ENCODE results near the gene ARV1.
"Not testable (repeated sequence)": the region's sequence is repeated elsewhere in the genome, so short reads cannot be mapped to it uniquely, and the experiment has no call there.

Gene ARV1

GRCh38 chr1:230977761-230978490, 968 bp upstream of the ARV1 start:
- Histone ChIP-seq H3K9ac (no peak overlapping the region), H3K27ac (peak overlapping the region; percentile 30)
- TF ChIP-seq, protein P1, sequence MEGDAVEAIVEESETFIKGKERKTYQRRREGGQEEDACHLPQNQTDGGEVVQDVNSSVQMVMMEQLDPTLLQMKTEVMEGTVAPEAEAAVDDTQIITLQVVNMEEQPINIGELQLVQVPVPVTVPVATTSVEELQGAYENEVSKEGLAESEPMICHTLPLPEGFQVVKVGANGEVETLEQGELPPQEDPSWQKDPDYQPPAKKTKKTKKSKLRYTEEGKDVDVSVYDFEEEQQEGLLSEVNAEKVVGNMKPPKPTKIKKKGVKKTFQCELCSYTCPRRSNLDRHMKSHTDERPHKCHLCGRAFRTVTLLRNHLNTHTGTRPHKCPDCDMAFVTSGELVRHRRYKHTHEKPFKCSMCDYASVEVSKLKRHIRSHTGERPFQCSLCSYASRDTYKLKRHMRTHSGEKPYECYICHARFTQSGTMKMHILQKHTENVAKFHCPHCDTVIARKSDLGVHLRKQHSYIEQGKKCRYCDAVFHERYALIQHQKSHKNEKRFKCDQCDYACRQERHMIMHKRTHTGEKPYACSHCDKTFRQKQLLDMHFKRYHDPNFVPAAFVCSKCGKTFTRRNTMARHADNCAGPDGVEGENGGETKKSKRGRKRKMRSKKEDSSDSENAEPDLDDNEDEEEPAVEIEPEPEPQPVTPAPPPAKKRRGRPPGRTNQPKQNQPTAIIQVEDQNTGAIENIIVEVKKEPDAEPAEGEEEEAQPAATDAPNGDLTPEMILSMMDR (IDR thresholded peaks at IDR 0.05) = no peak

DNA sequence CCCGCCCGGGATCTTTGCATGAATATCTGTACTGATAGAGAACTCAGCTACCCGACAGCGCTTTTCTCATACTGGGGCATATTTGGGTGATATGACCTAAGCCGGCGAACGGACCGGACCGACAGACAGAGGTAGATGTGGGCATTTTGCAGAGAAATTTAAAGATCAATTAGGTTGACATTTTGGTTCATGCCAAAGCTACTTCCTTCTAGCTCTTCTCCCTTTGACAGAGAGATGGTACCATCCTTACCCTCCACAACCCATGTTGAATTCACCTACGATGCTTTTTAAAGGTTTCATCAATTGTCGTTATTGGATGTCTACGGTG, 459 bp downstream of the ARV1 start:
- Histone ChIP-seq H3K4me1 (peaks cover 8% of the 10 kb centered on the region), H3K36me3 (ENCODE audit: control insufficient read depth, insufficient read depth, low read length) (no peaks in the 10 kb centered on the region), H3K4me3 (ENCODE audit: low read depth, low read length) (peak overlapping the region; percentile 93), H3K4me2 (ENCODE audit: low read length) (peak overlapping the region; percentile 95), H3K27me3 (ENCODE audit: control insufficient read depth, insufficient read depth, low read length) (no peaks in the 10 kb centered on the region), H3K27ac (no peak overlapping the region), H2AFZ (peak overlapping the region; percentile 55), H3K79me2 (peaks cover 3% of the 10 kb centered on the region), H3K9me3 (ENCODE audit: control insufficient read depth, low read length) (no peaks in the 10 kb centered on the region), H3K9ac (no peak overlapping the region)
- TF ChIP-seq, protein P1 (IDR thresholded peaks at IDR 0.05) = no peak

More at GRCh38 chr1:230977761-230978490, 968 bp upstream of the ARV1 start:
- Histone ChIP-seq H3K4me2 (ENCODE audit: low read length) (peak overlapping the region; percentile 81), H3K36me3 (ENCODE audit: control insufficient read depth, insufficient read depth, low read length) (no peaks in the 10 kb centered on the region), H3K4me3 (ENCODE audit: low read depth, low read length) (peak overlapping the region; percentile 57), H2AFZ (peak overlapping the region; percentile 72), H3K79me2 (peaks cover 6% of the 10 kb centered on the region), H3K27me3 (ENCODE audit: control insufficient read depth, insufficient read depth, low read length) (no peaks in the 10 kb centered on the region), H3K4me1 (peaks cover 8% of the 10 kb centered on the region), H3K9me3 (ENCODE audit: control insufficient read depth, low read length) (no peaks in the 10 kb centered on the region)

DNA sequence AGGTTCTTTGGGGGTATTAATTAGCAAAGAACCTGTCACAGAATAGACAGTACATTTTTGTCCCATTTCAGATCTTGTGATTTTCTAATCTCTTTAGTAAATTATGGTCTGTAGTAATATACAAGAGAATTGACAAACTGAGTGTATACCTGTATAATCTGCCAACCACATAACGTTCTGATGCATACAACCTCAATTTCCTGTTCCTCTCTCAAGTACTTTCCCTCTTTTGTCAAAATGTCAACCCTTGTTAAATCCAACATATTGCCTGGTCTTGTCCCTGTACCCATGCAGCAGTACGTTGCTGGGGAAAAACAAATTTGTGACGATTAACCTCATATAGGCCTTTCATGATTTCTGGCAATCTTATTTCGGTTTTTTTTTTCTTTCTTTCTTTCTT, 1.1 kb downstream of the ARV1 start:
- TF ChIP-seq, protein P1 (IDR thresholded peaks at IDR 0.05) = no peak
- Histone ChIP-seq H3K4me3 (ENCODE audit: low read depth, low read length) (peak overlapping the region; percentile 93), H3K36me3 (ENCODE audit: control insufficient read depth, insufficient read depth, low read length) (no peaks in the 10 kb centered on the region), H3K9ac (no peak overlapping the region), H3K9me3 (ENCODE audit: control insufficient read depth, low read length) (no peaks in the 10 kb centered on the region), H3K4me2 (ENCODE audit: low read length) (peak overlapping the region; percentile 95), H3K27ac (no peak overlapping the region), H3K4me1 (peaks cover 8% of the 10 kb centered on the region), H2AFZ (no peak overlapping the region), H3K79me2 (peaks cover 3% of the 10 kb centered on the region), H3K27me3 (ENCODE audit: control insufficient read depth, insufficient read depth, low read length) (no peaks in the 10 kb centered on the region)

DNA sequence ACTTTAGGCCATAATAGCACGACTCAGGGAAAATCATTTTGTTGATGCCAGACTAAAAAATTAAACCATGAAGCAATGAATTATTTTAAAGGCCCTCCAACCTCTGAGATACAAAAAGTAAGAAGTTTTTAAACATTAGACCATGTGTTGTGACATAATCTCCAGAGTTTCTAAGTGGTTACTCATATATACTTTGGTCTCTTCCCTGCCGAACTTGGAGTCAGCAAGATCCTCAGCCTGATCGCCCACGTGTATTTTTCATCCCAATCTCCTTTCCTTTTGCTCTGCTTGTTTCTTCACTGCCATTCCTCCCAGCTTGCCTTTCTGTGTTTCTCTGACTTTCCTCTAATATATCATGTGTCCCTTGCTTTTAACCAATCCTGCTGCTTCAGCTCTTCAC, 3.8 kb downstream of the ARV1 start:
- Histone ChIP-seq H2AFZ (no peak overlapping the region), H3K79me2 (peaks cover 3% of the 10 kb centered on the region), H3K9me3 (ENCODE audit: control insufficient read depth, low read length) (no peaks in the 10 kb centered on the region), H3K36me3 (ENCODE audit: control insufficient read depth, insufficient read depth, low read length) (no peaks in the 10 kb centered on the region), H3K4me3 (ENCODE audit: low read depth, low read length) (no peak overlapping the region), H3K27me3 (ENCODE audit: control insufficient read depth, insufficient read depth, low read length) (no peaks in the 10 kb centered on the region), H3K4me2 (ENCODE audit: low read length) (no peak overlapping the region), H3K4me1 (peaks cover 5% of the 10 kb centered on the region), H3K27ac (no peak overlapping the region), H3K9ac (no peak overlapping the region)
- TF ChIP-seq, protein P1 (IDR thresholded peaks at IDR 0.05) = no peak

DNA sequence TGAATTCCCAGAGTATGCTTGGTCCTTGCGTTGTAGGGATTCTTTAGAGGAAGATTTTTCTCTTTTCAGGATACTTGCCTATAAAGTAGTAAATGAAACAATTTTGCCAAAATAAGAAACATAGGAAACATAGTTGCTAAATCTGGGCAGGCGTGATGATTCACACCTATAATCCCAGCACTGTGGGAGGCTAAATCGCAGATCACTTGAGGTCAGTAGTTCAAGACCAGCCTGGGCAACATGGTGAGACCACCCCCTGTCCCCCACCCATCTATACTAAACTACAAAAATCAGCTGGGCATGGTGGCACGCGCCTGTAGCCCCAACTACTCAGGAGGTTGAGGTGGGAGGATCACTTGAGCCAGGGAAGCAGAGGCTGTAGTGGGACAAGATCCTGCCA, 4.9 kb downstream of the ARV1 start:
- H3K9me3 ChIP-seq (ENCODE audit: control insufficient read depth, low read length) = no peaks in the 10 kb centered on the region
- H3K4me3 ChIP-seq (ENCODE audit: low read depth, low read length) = no peak overlapping the region
- H3K9ac ChIP-seq = no peak overlapping the region
- no peaks in the 10 kb centered on the region for H3K27me3 ChIP-seq (ENCODE audit: control insufficient read depth, insufficient read depth, low read length)
- H3K27ac ChIP-seq = no peak overlapping the region
- no peaks in the 10 kb centered on the region for H3K36me3 ChIP-seq (ENCODE audit: control insufficient read depth, insufficient read depth, low read length)
- TF ChIP-seq, protein P1 (IDR thresholded peaks at IDR 0.05) = no peak
- peaks cover 3% of the 10 kb centered on the region for H3K79me2 ChIP-seq
- peaks cover 5% of the 10 kb centered on the region for H3K4me1 ChIP-seq
- no peak overlapping the region for H2AFZ ChIP-seq
- H3K4me2 ChIP-seq (ENCODE audit: low read length) = no peak overlapping the region

DNA sequence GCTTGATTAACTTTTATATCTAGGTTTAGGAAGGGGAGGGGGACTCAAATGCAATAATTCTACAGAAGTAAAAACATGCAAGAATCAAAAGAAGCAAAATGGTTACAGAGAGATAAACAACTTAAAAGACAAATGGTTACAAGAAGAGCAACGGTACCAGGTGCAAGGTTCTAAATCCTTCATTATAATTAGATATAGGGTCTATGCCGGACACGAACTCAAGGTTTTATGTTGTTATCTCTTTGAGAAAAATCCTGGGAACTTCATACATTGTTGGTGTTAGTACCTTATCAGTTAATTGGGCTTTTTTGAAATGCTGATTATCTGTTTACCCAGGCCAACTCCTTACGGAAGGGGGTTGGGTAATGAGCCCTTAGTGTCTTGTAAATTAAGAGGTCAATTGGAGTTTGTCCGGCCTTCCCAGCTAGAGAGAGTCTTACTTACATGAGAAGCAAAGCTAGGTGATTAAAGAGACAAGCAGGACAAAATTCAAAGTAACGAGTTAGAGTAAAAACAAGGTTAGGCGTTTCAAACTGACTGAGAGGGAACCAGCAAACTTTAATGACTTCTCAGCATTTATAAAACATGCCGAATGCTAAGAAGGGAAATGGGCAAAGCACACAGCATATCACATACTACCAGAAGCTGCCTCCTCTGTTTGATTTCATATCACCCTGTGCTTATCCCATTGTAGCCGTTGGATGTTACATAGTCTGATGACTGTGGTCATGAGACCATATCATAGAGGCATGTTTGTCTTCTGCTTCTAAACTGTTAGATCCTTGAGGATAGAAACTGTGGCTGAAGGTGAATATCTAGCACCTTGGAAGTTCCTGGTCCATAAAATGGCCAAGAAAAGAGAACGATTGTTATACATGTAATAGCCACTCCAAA, 6.0 kb downstream of the ARV1 start:
- H3K27me3 ChIP-seq (ENCODE audit: control insufficient read depth, insufficient read depth, low read length); H3K27ac ChIP-seq; H3K4me1 ChIP-seq; H3K36me3 ChIP-seq (ENCODE audit: control insufficient read depth, insufficient read depth, low read length); H3K9me3 ChIP-seq (ENCODE audit: control insufficient read depth, low read length); H3K79me2 ChIP-seq; H2AFZ ChIP-seq; H3K4me2 ChIP-seq (ENCODE audit: low read length); H3K9ac ChIP-seq; H3K4me3 ChIP-seq (ENCODE audit: low read depth, low read length): not testable (repeated sequence)

All from parathyroid adenoma (tissue), 2 donors.